Testis (tissue), 3 donors: ENCODE data around the gene EVI5. TPM values are rescaled to one million over a fixed set of nuclear protein-coding genes. Genes with fewer than 3 reads are reported as not detected.

ENCODE experiments used
- DNase-seq: peaks from one replicate; pipeline ENCODE4 v3.0.0-alpha.2; 2019
- H3K27ac ChIP-seq, 2 donors: fragments of 200-600 bp; sonication (generic); one replicate each; pipeline ENCODE4 v1.5.1; 2019
- H3K27me3 ChIP-seq: fragments of 200-600 bp; sonication (generic); one replicate; pipeline ENCODE4 v1.5.1; 2019
- H3K36me3 ChIP-seq: fragments of 200-600 bp; sonication (generic); one replicate; pipeline ENCODE4 v1.5.1; 2017; ENCODE audit warnings: low read depth; ENCODE audit errors: missing control alignments
- H3K4me1 ChIP-seq: fragments of 200-600 bp; sonication (generic); one replicate; pipeline ENCODE4 v1.5.1; 2019
- H3K4me3 ChIP-seq, 2 donors: fragments of 200-600 bp; sonication (generic); one replicate each; pipeline ENCODE4 v1.5.1; 2017 to 2019
- H3K9me3 ChIP-seq: fragments of 200-600 bp; sonication (generic); one replicate; pipeline ENCODE4 v1.5.1; 2017
- POLR2A ChIP-seq: fragments of 450-650 bp; IDR thresholded peaks from one replicate; pipeline ENCODE4 v1.6.1; 2017; ENCODE audit warnings: antibody characterized with exemption, mild to moderate bottlenecking, moderate library complexity
- WGBS, 2 donors: methylation state at CpG; one replicate each; pipeline ENCODE4 v1.1.5; 2018; 5-methylcytosine and 5-hydroxymethylcytosine counted together
- intact Hi-C: fragments of 100-400 bp; cut with DNase I; formaldehyde crosslinking; loops from one replicate; pipeline ENCODE4 v1.15.1; 2023; ENCODE audit warnings: low total_unique reads
- polyA plus RNA-seq: library from polyadenylated mRNA; stranded (reverse); fragments of 350-450 nt; fragmentation: Illumina TruSeq; extraction: RNeasy Lipid Tissue Mini Kit (QIAGEN cat#74804); gene quantifications from one replicate; pipeline ENCODE4 v1.2.3, GENCODE V29; 2014; ENCODE audit warnings: low read depth, low replicate concordance; ENCODE audit not compliant: insufficient read depth
- total RNA-seq, 2 donors: library from RNA; depleted of rRNA; stranded (reverse); fragments of >200 nt; gene quantifications; one replicate each; pipeline ENCODE4 v1.2.3, GENCODE V29; 2016
- TF ChIP-seq, protein P1 (sequence below), 3 experiments: fragments of 450-650 bp in 2 of 3; fragments of 200-600 bp in 1 of 3; sonication (generic) in 1 of 3; IDR thresholded peaks; one replicate each; pipeline ENCODE4 v1.5.1; 2016 to 2019; ENCODE audit warnings: antibody characterized with exemption in 3 of 3, mild to moderate bottlenecking in 2 of 3, moderate library complexity in 1 of 3

Gene EVI5
- total and polyA plus RNA-seq, 3 donors from 2014 or later = 27.0 to 73.9 (median 58.7) TPM

DNA sequence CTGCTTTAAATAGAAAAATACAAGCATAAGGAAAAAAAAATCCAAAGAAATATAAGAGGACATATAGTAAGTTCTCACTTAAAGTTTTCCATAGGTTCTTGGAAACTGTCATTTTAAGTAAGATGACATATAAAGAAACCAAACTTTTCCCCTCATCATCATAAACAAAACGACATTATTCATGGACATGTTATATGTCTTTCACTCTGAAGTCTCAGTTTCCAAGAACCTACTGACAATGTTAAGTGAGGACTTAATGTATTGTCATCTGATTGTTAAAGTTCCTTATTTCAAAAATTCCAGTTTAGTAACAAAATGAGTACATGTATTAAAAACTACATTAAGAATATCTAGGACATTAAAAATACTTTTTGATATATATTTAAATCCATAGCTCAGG lies 228.6 kb downstream of the EVI5 start:
- 96 to 98% methylated on average over 1 of the region's 1 CpG for WGBS, 2 donors
- Histone ChIP-seq H3K4me1 (no peaks in the 10 kb centered on the region), H3K27me3 (no peaks in the 10 kb centered on the region), H3K9me3 (no peaks in the 10 kb centered on the region), H3K4me3 (no peak overlapping the region), H3K27ac (no peak overlapping the region), H3K36me3 (no peaks in the 10 kb centered on the region)
- TF ChIP-seq, protein P1, sequence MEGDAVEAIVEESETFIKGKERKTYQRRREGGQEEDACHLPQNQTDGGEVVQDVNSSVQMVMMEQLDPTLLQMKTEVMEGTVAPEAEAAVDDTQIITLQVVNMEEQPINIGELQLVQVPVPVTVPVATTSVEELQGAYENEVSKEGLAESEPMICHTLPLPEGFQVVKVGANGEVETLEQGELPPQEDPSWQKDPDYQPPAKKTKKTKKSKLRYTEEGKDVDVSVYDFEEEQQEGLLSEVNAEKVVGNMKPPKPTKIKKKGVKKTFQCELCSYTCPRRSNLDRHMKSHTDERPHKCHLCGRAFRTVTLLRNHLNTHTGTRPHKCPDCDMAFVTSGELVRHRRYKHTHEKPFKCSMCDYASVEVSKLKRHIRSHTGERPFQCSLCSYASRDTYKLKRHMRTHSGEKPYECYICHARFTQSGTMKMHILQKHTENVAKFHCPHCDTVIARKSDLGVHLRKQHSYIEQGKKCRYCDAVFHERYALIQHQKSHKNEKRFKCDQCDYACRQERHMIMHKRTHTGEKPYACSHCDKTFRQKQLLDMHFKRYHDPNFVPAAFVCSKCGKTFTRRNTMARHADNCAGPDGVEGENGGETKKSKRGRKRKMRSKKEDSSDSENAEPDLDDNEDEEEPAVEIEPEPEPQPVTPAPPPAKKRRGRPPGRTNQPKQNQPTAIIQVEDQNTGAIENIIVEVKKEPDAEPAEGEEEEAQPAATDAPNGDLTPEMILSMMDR (IDR thresholded peaks at IDR 0.05) = no peak
- no peak for TF ChIP-seq POLR2A
- intact Hi-C loops = no loop called here
- no peak for DNase-seq

DNA sequence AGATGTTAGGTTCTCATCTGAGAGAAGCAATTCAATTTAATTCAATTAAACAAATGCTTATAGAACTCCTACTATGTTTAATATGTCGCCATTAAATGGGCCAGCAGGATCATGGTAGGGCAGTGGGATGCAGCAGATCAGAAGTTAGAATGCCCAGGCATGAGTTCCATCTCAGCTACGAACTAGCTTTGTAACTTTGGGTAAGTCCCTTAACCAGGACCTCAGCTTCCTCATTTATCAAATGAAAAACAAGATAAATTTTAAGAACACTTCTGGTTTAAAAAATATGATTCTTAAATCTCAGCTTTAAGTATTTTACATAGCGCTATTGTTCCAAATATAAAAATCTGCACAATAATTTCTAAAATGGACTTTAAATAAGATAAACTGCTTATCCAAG lies 230.7 kb downstream of the EVI5 start:
- TF ChIP-seq, protein P1 (IDR thresholded peaks at IDR 0.05) = no peak
- TF ChIP-seq POLR2A = no peak
- H3K9me3 ChIP-seq = no peaks in the 10 kb centered on the region
- intact Hi-C loops = no loop called here

DNA sequence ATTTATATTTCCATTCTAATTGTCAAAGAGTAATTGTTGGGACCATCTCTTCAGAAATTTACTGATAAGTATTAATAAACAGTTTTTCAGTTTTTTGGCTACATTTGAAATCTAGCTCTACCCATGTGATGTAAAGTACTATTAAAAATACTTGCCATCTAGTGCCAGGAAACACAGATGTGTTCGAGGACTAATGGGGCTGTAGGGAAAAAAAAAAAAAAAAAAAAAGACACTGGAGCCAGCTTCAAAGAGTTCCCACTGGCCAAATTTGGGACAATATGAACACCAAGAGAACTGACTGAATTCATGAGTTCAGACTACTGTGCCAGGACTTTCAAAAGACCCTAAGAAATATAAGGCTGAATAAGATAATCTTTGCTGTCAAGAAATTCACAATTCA lies 233.0 kb downstream of the EVI5 start:
- 27 to 42% methylated on average over 1 of the region's 1 CpG for WGBS, 2 donors
- intact Hi-C loops = no loop called here
- Histone ChIP-seq H3K36me3 (no peaks in the 10 kb centered on the region), H3K27ac (no peak overlapping the region), H3K4me1 (no peaks in the 10 kb centered on the region), H3K27me3 (no peaks in the 10 kb centered on the region), H3K4me3 (no peak overlapping the region), H3K9me3 (no peaks in the 10 kb centered on the region)
- TF ChIP-seq, protein P1 (IDR thresholded peaks at IDR 0.05) = no peak
- TF ChIP-seq POLR2A = no peak
- no peak for DNase-seq

More for the DNA sequence above, 230.7 kb downstream of the EVI5 start:
- H3K27me3 ChIP-seq = no peaks in the 10 kb centered on the region
- H3K27ac ChIP-seq = no peak overlapping the region
- DNase-seq = no peak
- no peaks in the 10 kb centered on the region for H3K4me1 ChIP-seq
- WGBS, 2 donors = 89 to 96% methylated on average over 3 of the region's 3 CpGs
- H3K36me3 ChIP-seq = no peaks in the 10 kb centered on the region
- no peak overlapping the region for H3K4me3 ChIP-seq

DNA sequence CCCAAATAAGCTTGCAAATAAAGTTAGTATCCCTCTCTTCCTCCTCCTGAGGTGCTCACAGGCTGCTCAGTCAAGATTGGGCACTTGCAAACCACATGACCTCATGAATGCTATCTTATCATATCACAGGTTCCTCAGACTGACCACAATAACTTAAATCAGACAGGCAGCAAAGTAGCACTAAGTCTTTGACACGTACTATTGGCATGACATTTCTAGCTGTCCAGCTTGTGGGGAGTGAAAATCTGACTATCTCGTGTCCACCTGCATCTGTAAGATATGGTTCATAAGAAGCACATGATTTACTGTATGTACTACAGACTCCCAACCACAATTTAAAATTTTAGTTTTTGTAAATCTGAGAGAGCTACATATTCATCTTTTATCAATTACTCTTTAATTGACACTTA lies 240.1 kb downstream of the EVI5 start:
- no peaks in the 10 kb centered on the region for H3K9me3 ChIP-seq
- H3K27ac ChIP-seq = no peak overlapping the region
- WGBS, 2 donors = 87 to 100% methylated on average over 1 to 2 of the region's 2 CpGs
- H3K27me3 ChIP-seq = no peaks in the 10 kb centered on the region
- DNase-seq = no peak
- peaks cover 4% of the 10 kb centered on the region for H3K36me3 ChIP-seq
- no peak for TF ChIP-seq POLR2A
- TF ChIP-seq, protein P1 (IDR thresholded peaks at IDR 0.05) = no peak
- H3K4me3 ChIP-seq = no peak overlapping the region
- intact Hi-C loops = no loop called here
- no peaks in the 10 kb centered on the region for H3K4me1 ChIP-seq
